Stomach (tissue), 9 donors: ENCODE data around the gene ADAMTS6. TPM values are rescaled to one million over a fixed set of nuclear protein-coding genes. Genes with fewer than 3 reads are reported as not detected.

ENCODE experiments used
- DNase-seq, 2 donors: peaks; one replicate each; pipeline versions ENCODE4 v3.0.0 to v3.0.0-alpha.2; 2013 to 2019
- H3K27ac ChIP-seq, 5 donors: fragments of 200-600 bp in 4 of 5; sonication (generic) in 4 of 5; one replicate each; pipeline ENCODE4 v1.5.1; 2013 to 2019; ENCODE audit warnings: mild to moderate bottlenecking in 1 of 5, moderate library complexity in 1 of 5
- H3K27me3 ChIP-seq, 3 donors: fragments of 200-600 bp; sonication (generic); one replicate each; pipeline ENCODE4 v1.5.1; 2017 to 2019; ENCODE audit warnings: mixed run types in 1 of 3
- H3K36me3 ChIP-seq, 4 donors: fragments of 200-600 bp; sonication (generic); 1 replicate in 3 of 4; 2 replicates in 1 of 4; pipeline ENCODE4 v1.5.1; 2016 to 2019
- H3K4me1 ChIP-seq, 4 donors: fragments of 200-600 bp; sonication (generic); one replicate each; pipeline ENCODE4 v1.5.1; 2016 to 2019
- H3K4me3 ChIP-seq, 4 donors: fragments of 200-600 bp; sonication (generic) in 3 of 4; one replicate each; pipeline ENCODE4 v1.5.1; 2016 to 2019; ENCODE audit warnings: mild to moderate bottlenecking in 1 of 4
- H3K9me3 ChIP-seq, 4 donors: fragments of 200-600 bp; sonication (generic); one replicate each; pipeline ENCODE4 v1.5.1; 2016 to 2019
- EP300 ChIP-seq: sonication (generic); formaldehyde crosslinking; IDR thresholded peaks from one replicate; pipeline ENCODE4 v1.6.1; 2017; ENCODE audit warnings: antibody characterized with exemption
- POLR2A ChIP-seq, 4 donors: fragments of 450-650 bp; IDR thresholded peaks; one replicate each; pipeline ENCODE4 v1.6.1; 2016; ENCODE audit warnings: antibody characterized with exemption in 4 of 4, control low read depth in 2 of 4, mild to moderate bottlenecking in 1 of 4, moderate library complexity in 1 of 4
- POLR2AphosphoS5 ChIP-seq, 3 donors: sonication (generic); formaldehyde crosslinking; IDR thresholded peaks; one replicate each; pipeline ENCODE4 v1.6.1; 2016; ENCODE audit warnings: antibody characterized with exemption in 3 of 3
- WGBS, 5 donors: extraction: QIAGEN DNeasy Blood & Tissue Kit in 3 of 5; methylation state at CpG; one replicate each; pipeline versions ENCODE4 v1.1.5 to v1.1.7; 2013 to 2018; 5-methylcytosine and 5-hydroxymethylcytosine counted together
- intact Hi-C: fragments of 100-400 bp; cut with DNase I; formaldehyde crosslinking; loops from one replicate; pipeline ENCODE4 v1.15.1; 2023; ENCODE audit warnings: low total_unique reads
- polyA plus RNA-seq, 3 donors: library from polyadenylated mRNA; stranded (reverse); fragments of 200-250 nt; gene quantifications; one replicate each; pipeline ENCODE4 v1.2.3, GENCODE V29; 2013
- total RNA-seq, 5 donors: library from RNA; depleted of rRNA; stranded (reverse); fragments of >200 nt; gene quantifications; one replicate each; pipeline versions ENCODE4 v1.1.0 to v1.2.3, GENCODE V29; 2014 to 2016
- TF ChIP-seq, protein P1 (sequence below), 7 experiments: fragments of 450-650 bp in 4 of 7; fragments of 200-600 bp in 3 of 7; sonication (generic) in 3 of 7; IDR thresholded peaks; one replicate each; pipeline ENCODE4 v1.5.1; 2016 to 2019; ENCODE audit warnings: antibody characterized with exemption in 7 of 7, control low read depth in 2 of 7, mild to moderate bottlenecking in 1 of 7
- donor health status: healthy with polysubstance abuse.
- donor health status: Bipolar disorder and iron deficiency.
- donor health status: healthy.

ADAMTS6 gene
- total and polyA plus RNA-seq, 8 donors, result 0.15 to 43.3 (median 0.58) TPM; not detected in 1

DNA sequence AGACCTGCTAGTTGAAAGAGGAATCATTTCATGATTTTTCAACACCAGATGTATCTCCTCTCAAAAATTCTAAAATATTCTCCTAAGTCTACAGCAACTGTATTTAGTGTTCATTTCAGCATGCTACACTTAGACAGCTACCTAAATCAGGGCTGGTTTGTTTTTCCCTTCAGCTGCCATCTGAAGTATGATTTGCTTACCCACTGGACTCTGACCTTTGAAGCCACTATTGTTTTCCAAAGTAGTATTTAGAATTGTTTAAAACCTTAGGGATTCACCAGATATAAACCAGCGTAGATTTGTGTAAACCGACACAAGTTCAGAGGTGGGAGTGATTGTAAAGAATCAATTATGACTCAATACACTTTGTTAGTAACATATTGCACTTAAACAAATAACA lies 193.1 kb downstream of the ADAMTS6 start:
- Histone ChIP-seq H3K4me1 (no peaks in the 10 kb centered on the region), H3K9me3 (no peaks in the 10 kb centered on the region), H3K27ac (no peak overlapping the region), H3K36me3 (no peaks in the 10 kb centered on the region), H3K27me3 (no peaks in the 10 kb centered on the region), H3K4me3 (no peak overlapping the region)
- TF ChIP-seq POLR2A (IDR thresholded peaks at IDR 0.05), result no peak
- TF ChIP-seq, protein P1, sequence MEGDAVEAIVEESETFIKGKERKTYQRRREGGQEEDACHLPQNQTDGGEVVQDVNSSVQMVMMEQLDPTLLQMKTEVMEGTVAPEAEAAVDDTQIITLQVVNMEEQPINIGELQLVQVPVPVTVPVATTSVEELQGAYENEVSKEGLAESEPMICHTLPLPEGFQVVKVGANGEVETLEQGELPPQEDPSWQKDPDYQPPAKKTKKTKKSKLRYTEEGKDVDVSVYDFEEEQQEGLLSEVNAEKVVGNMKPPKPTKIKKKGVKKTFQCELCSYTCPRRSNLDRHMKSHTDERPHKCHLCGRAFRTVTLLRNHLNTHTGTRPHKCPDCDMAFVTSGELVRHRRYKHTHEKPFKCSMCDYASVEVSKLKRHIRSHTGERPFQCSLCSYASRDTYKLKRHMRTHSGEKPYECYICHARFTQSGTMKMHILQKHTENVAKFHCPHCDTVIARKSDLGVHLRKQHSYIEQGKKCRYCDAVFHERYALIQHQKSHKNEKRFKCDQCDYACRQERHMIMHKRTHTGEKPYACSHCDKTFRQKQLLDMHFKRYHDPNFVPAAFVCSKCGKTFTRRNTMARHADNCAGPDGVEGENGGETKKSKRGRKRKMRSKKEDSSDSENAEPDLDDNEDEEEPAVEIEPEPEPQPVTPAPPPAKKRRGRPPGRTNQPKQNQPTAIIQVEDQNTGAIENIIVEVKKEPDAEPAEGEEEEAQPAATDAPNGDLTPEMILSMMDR (IDR thresholded peaks at IDR 0.05), result no peak
- TF ChIP-seq POLR2AphosphoS5 (IDR thresholded peaks at IDR 0.05), result no peak
- TF ChIP-seq EP300, result no peak
- intact Hi-C loops, result no loop called here
- WGBS, 5 donors, result 54 to 84% (median 71%) methylated on average over 2 of the region's 2 CpGs
- DNase-seq, result no peak

DNA sequence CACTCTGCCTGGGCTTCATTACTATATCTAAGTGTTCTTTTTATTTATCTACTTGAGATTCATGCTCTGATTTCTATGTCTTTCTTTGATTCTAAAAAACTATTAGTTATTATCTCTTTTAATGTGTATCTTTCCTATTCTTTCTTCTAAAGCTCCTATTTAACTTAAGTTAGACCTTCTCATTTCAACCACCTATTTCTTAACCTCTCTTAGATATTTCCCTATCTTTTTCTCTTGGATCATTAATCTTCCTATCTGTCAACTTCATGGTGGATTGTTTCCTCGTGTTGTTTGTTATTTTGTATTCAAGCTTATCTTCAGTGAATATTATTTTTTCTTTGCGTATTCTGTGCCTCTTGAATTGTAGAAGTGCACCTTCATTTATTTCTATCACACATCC lies 202.1 kb downstream of the ADAMTS6 start:
- no peak for DNase-seq
- intact Hi-C loops, result no loop called here
- Histone ChIP-seq H3K4me3 (no peak overlapping the region), H3K4me1 (no peaks in the 10 kb centered on the region), H3K36me3 (no peaks in the 10 kb centered on the region), H3K9me3 (no peaks in the 10 kb centered on the region), H3K27me3 (no peaks in the 10 kb centered on the region), H3K27ac (no peak overlapping the region)
- 70 to 85% (median 75%) methylated on average over 2 of the region's 2 CpGs for WGBS, 5 donors
- no peak for TF ChIP-seq EP300
- no peak for TF ChIP-seq POLR2A (IDR thresholded peaks at IDR 0.05)
- TF ChIP-seq, protein P1 (IDR thresholded peaks at IDR 0.05), result no peak
- no peak for TF ChIP-seq POLR2AphosphoS5 (IDR thresholded peaks at IDR 0.05)

DNA sequence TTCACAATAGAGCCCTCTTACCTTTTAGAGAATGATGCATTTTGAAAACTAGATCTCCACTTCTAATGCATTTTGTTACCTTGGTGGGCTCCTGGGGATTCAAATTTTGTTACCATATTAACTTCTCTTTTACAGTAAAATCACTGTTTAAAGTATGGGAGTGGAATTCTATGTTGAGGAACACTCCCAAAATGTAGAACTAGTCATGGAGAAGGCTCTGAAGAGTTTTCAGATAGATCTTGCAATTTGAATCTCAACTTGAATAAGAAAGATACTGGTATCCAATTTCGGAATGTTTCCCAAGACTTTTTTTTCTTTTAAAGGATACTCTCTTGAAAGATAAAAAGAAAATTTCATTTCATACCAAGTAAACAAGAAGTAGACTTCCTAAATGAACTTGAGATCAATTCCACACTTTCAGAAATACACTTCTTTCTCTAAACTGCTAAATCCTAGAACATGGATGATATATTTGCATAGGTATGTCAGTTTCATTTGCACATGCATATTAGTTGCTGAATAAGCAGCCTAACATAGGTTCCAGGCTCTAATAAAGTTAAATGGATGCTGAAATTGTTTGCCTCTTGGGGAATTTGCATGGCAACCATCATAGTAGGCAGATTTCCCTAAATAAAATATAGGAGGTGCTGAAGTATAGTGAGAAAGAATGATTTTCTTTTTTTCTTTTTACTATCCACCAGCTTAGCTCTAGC lies 205.4 kb downstream of the ADAMTS6 start:
- no peak overlapping the region for H3K27ac ChIP-seq
- DNase-seq, result no peak
- no peaks in the 10 kb centered on the region for H3K9me3 ChIP-seq
- intact Hi-C loops, result no loop called here
- no peak for TF ChIP-seq EP300
- no peak for TF ChIP-seq POLR2A (IDR thresholded peaks at IDR 0.05)
- no peak for TF ChIP-seq POLR2AphosphoS5 (IDR thresholded peaks at IDR 0.05)
- TF ChIP-seq, protein P1 (IDR thresholded peaks at IDR 0.05), result no peak
- H3K4me3 ChIP-seq, result no peak overlapping the region
- no peaks in the 10 kb centered on the region for H3K4me1 ChIP-seq
- H3K27me3 ChIP-seq, result no peaks in the 10 kb centered on the region
- WGBS, 5 donors, result 73 to 86% (median 76%) methylated on average over 1 of the region's 1 CpG
- H3K36me3 ChIP-seq, result no peaks in the 10 kb centered on the region

DNA sequence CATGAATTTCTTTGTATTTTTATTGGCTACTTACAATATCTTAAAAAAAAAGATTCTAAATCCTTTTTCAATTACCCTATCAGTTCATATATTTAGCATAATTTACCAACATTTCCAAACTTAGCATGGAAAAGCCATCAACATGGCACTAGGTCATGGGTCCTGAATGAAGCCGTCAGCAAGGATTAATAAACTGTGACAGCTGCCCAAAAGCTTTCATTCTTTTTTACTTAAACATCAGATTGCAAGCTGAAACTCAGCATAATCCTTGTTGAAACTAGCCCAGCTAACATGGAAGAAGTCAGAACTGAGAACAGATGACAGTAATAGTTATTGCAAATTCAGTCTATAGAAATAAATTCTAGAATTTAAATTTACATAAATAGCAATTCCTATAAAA lies 209.8 kb downstream of the ADAMTS6 start:
- Histone ChIP-seq H3K4me3 (no peak overlapping the region), H3K4me1 (no peaks in the 10 kb centered on the region), H3K9me3 (no peaks in the 10 kb centered on the region), H3K27me3 (no peaks in the 10 kb centered on the region), H3K36me3 (no peaks in the 10 kb centered on the region), H3K27ac (no peak overlapping the region)
- WGBS, 5 donors, result 76 to 89% (median 79%) methylated on average over 1 of the region's 1 CpG
- intact Hi-C loops, result no loop called here
- TF ChIP-seq, protein P1 (IDR thresholded peaks at IDR 0.05), result no peak
- no peak for TF ChIP-seq POLR2AphosphoS5 (IDR thresholded peaks at IDR 0.05)
- TF ChIP-seq POLR2A (IDR thresholded peaks at IDR 0.05), result no peak
- TF ChIP-seq EP300, result no peak
- DNase-seq, result no peak
